ENCODE measurements around the gene PGLYRP2.

DNA sequence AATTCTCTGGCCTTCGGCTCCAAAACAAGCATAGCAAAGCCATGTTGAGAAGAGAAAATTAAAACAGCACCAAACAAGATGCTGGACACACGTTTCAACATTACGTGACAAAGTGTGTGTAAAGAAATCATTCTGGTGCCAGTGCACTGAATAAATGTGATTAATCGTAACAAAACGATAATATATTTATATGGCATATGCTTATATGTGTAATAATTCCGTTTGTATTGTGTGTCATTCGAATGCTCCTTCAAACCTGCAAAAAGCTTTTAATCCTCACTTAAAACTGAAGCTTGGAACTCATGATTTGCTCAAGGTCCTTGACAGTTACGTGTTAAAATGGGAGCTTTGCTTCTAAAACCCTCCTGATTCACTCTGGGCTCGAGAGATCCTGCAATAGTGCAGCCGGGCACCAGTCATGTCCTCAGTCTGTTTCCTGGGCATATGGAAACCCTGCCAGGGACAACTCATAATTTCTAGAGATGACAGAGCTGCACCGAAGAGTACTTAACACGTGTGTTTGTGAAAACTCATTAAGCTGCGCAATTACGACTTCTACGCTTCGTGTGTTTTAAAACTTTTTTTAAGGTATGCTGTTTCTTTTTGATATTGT lies 59.8 kb downstream of the PGLYRP2 start:
- TF ChIP-seq, protein P1, sequence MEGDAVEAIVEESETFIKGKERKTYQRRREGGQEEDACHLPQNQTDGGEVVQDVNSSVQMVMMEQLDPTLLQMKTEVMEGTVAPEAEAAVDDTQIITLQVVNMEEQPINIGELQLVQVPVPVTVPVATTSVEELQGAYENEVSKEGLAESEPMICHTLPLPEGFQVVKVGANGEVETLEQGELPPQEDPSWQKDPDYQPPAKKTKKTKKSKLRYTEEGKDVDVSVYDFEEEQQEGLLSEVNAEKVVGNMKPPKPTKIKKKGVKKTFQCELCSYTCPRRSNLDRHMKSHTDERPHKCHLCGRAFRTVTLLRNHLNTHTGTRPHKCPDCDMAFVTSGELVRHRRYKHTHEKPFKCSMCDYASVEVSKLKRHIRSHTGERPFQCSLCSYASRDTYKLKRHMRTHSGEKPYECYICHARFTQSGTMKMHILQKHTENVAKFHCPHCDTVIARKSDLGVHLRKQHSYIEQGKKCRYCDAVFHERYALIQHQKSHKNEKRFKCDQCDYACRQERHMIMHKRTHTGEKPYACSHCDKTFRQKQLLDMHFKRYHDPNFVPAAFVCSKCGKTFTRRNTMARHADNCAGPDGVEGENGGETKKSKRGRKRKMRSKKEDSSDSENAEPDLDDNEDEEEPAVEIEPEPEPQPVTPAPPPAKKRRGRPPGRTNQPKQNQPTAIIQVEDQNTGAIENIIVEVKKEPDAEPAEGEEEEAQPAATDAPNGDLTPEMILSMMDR (IDR thresholded peaks at IDR 0.05): no peak; the same call in 1 of the 2 replicates
- TF ChIP-seq TCF12 (IDR thresholded peaks at IDR 0.05) (no peak), RAD21 (IDR thresholded peaks at IDR 0.05; ENCODE audit: low read length) (no peak), YY1 (IDR thresholded peaks at IDR 0.05; ENCODE audit: low read depth) (no peak), SIN3A (IDR thresholded peaks at IDR 0.05; ENCODE audit: borderline replicate concordance, low read depth, low read length) (no peak), JUND (IDR thresholded peaks at IDR 0.05) (no peak), GABPA (IDR thresholded peaks at IDR 0.05; ENCODE audit: low read depth) (no peak)

Measured in SK-N-SH (cell line).